ENCODE data around the gene XYLT1.

Gene XYLT1

GRCh38 chr16:17289050-17289449, 181.7 kb downstream of the XYLT1 start:
- H3K27ac ChIP-seq (ENCODE audit: low read length) = no peak overlapping the region
- no peaks in the 10 kb centered on the region for H3K79me2 ChIP-seq (ENCODE audit: low read length)
- TF ChIP-seq, protein P1, sequence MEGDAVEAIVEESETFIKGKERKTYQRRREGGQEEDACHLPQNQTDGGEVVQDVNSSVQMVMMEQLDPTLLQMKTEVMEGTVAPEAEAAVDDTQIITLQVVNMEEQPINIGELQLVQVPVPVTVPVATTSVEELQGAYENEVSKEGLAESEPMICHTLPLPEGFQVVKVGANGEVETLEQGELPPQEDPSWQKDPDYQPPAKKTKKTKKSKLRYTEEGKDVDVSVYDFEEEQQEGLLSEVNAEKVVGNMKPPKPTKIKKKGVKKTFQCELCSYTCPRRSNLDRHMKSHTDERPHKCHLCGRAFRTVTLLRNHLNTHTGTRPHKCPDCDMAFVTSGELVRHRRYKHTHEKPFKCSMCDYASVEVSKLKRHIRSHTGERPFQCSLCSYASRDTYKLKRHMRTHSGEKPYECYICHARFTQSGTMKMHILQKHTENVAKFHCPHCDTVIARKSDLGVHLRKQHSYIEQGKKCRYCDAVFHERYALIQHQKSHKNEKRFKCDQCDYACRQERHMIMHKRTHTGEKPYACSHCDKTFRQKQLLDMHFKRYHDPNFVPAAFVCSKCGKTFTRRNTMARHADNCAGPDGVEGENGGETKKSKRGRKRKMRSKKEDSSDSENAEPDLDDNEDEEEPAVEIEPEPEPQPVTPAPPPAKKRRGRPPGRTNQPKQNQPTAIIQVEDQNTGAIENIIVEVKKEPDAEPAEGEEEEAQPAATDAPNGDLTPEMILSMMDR (IDR thresholded peaks at IDR 0.05; ENCODE audit: low read depth, low read length) = no peak
- TF ChIP-seq EZH2phosphoT487 (IDR thresholded peaks at IDR 0.05; ENCODE audit: low read depth) = no peak
- H3K4me2 ChIP-seq (ENCODE audit: low read length) = no peak overlapping the region
- 0 out of 2 replicates have a peak, but pooled peaks cover 7% of the 10 kb centered on the region for H3K27me3 ChIP-seq (ENCODE audit: low read depth, low read length)
- H3K4me1 ChIP-seq (ENCODE audit: low read length) = no peaks in the 10 kb centered on the region
- no peaks in the 10 kb centered on the region for H4K20me1 ChIP-seq (ENCODE audit: insufficient read depth, low read length)
- H3K36me3 ChIP-seq (replicated peaks; ENCODE audit: low read depth, low read length) = no peaks in the 10 kb centered on the region
- H2AFZ ChIP-seq (ENCODE audit: low read depth, low read length) = no peak overlapping the region
- no peaks in the 10 kb centered on the region for H3K9me3 ChIP-seq (ENCODE audit: insufficient read depth, low read length)
- H3K9ac ChIP-seq (ENCODE audit: low read length) = no peak overlapping the region
- H3K4me3 ChIP-seq (ENCODE audit: low read length) = no peak overlapping the region

- no peak overlapping the region for H3K27ac ChIP-seq (ENCODE audit: low read length)
- no peak for TF ChIP-seq EZH2phosphoT487 (IDR thresholded peaks at IDR 0.05; ENCODE audit: low read depth)
- TF ChIP-seq, protein P1 (IDR thresholded peaks at IDR 0.05; ENCODE audit: low read depth, low read length) = no peak
- H3K27me3 ChIP-seq (ENCODE audit: low read depth, low read length) = peaks cover 10% of the 10 kb centered on the region; the same call in 1 of the 2 replicates
- H3K9me3 ChIP-seq (ENCODE audit: insufficient read depth, low read length) = no peaks in the 10 kb centered on the region
- no peaks in the 10 kb centered on the region for H4K20me1 ChIP-seq (ENCODE audit: insufficient read depth, low read length)
- H3K4me2 ChIP-seq (ENCODE audit: low read length) = no peak overlapping the region
- no peak overlapping the region for H2AFZ ChIP-seq (ENCODE audit: low read depth, low read length)
- no peaks in the 10 kb centered on the region for H3K4me1 ChIP-seq (ENCODE audit: low read length)
- no peak overlapping the region for H3K9ac ChIP-seq (ENCODE audit: low read length)
- no peaks in the 10 kb centered on the region for H3K36me3 ChIP-seq (replicated peaks; ENCODE audit: low read depth, low read length)
- H3K79me2 ChIP-seq (ENCODE audit: low read length) = no peaks in the 10 kb centered on the region
- no peak overlapping the region for H3K4me3 ChIP-seq (ENCODE audit: low read length)
These were observed 183.5 kb downstream of the XYLT1 start for GRCh38 chr16:17287166-17287800.

GRCh38 chr16:17286443-17286842, 184.3 kb downstream of the XYLT1 start:
- no peak overlapping the region for H3K4me3 ChIP-seq (ENCODE audit: low read length)
- no peaks in the 10 kb centered on the region for H3K9me3 ChIP-seq (ENCODE audit: insufficient read depth, low read length)
- H4K20me1 ChIP-seq (ENCODE audit: insufficient read depth, low read length) = no peaks in the 10 kb centered on the region
- no peak overlapping the region for H3K9ac ChIP-seq (ENCODE audit: low read length)
- H3K36me3 ChIP-seq (replicated peaks; ENCODE audit: low read depth, low read length) = no peaks in the 10 kb centered on the region
- H3K4me1 ChIP-seq (ENCODE audit: low read length) = no peaks in the 10 kb centered on the region
- no peak overlapping the region for H2AFZ ChIP-seq (ENCODE audit: low read depth, low read length)
- H3K4me2 ChIP-seq (ENCODE audit: low read length) = no peak overlapping the region
- no peak for TF ChIP-seq EZH2phosphoT487 (IDR thresholded peaks at IDR 0.05; ENCODE audit: low read depth)
- TF ChIP-seq, protein P1 (IDR thresholded peaks at IDR 0.05; ENCODE audit: low read depth, low read length) = no peak
- H3K79me2 ChIP-seq (ENCODE audit: low read length) = no peaks in the 10 kb centered on the region
- peaks cover 14% of the 10 kb centered on the region; the same call in 1 of the 2 replicates for H3K27me3 ChIP-seq (ENCODE audit: low read depth, low read length)
- H3K27ac ChIP-seq (ENCODE audit: low read length) = no peak overlapping the region

GRCh38 chr16:17283016-17283415, 187.7 kb downstream of the XYLT1 start:
- no peaks in the 10 kb centered on the region for H3K9me3 ChIP-seq (ENCODE audit: insufficient read depth, low read length)
- no peak overlapping the region for H2AFZ ChIP-seq (ENCODE audit: low read depth, low read length)
- no peak overlapping the region for H3K4me3 ChIP-seq (ENCODE audit: low read length)
- no peaks in the 10 kb centered on the region for H3K4me1 ChIP-seq (ENCODE audit: low read length)
- no peak overlapping the region for H3K4me2 ChIP-seq (ENCODE audit: low read length)
- TF ChIP-seq, protein P1 (IDR thresholded peaks at IDR 0.05; ENCODE audit: low read depth, low read length) = no peak
- TF ChIP-seq EZH2phosphoT487 (IDR thresholded peaks at IDR 0.05; ENCODE audit: low read depth) = no peak
- peaks cover 24% of the 10 kb centered on the region for H3K27me3 ChIP-seq (ENCODE audit: low read depth, low read length)
- H3K27ac ChIP-seq (ENCODE audit: low read length) = no peak overlapping the region
- H3K9ac ChIP-seq (ENCODE audit: low read length) = no peak overlapping the region
- H4K20me1 ChIP-seq (ENCODE audit: insufficient read depth, low read length) = no peaks in the 10 kb centered on the region
- H3K36me3 ChIP-seq (replicated peaks; ENCODE audit: low read depth, low read length) = no peaks in the 10 kb centered on the region
- H3K79me2 ChIP-seq (ENCODE audit: low read length) = no peaks in the 10 kb centered on the region

All from OCI-LY3 (cell line).